Measurements from ENCODE around the gene GNPTG. TPM values are rescaled to one million over a fixed set of nuclear protein-coding genes. Genes with fewer than 3 reads are reported as not detected.

The GNPTG gene
- total and polyA plus RNA-seq, 5 donors from 2014 or later: 43.2 to 51.3 (median 44.5) TPM

DNA sequence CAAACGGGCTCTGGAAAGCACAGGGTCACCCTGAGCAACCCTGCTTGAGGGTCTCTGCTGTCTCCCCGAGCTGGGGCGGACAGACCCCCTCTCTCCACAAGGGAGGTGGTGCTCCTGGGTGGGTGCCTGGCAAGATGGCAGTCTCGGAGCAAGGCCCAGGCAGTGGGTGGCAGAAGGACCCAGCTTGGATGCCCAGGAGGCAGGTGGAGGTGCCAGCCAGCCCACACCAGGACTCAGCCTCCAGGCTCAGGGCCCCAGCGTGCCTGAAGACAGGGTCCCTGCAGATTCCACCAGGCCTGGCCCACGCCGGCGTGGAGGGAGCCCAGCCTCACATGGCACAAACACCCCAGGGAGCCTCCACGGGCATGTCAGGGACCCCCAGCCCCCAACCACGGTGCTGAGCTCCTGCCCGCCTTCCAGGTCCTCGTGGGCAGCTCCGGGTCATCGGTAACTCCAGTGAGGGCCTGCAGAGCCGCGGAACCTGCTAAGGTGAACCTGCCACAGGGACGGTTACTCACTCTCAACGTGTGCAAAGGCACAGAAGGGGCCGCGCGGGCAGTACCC lies 42.0 kb downstream of the GNPTG start:
- ATAC-seq (ENCODE audit: low read depth in 2 of 2): no peak
- no peak overlapping the region for H3K27ac Mint-ChIP-seq

DNA sequence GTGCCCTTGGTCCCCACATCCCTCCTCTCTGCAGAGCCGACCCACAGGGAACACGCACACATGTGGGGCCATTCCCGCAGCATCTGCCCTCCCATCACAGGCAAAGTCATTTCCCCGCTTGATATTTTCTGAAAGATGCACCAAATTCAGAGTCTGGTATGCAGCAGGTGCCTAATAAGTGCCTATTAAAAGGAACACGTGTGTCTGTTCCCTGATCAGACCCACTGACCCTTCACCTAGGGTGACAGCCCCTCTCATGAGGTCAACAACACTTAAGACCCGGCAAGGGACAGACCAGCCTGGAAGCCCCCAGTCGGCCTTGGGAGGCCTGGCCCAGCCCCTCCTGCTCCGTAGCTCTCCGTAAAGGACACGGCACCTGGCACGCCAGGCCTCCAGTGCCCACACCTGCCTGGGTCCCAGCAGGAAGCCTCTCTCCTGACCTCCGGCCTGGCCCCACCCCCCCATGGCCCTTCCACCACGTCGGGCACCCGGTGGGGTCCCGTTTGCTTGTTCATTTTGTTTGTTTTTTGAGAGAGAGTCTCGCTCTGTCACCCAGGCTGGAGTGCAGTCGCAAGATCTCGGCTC lies 42.7 kb downstream of the GNPTG start:
- Histone ChIP-seq H3K27ac (ENCODE audit: insufficient read depth, low read length, poor library complexity, severe bottlenecking) (no peak overlapping the region), H3K36me3 (ENCODE audit: control insufficient read depth, insufficient read depth, low read length) (peaks cover 59% of the 10 kb centered on the region), H3K4me1 (ENCODE audit: control insufficient read depth, insufficient read depth, low read length, poor library complexity, severe bottlenecking) (no peaks in the 10 kb centered on the region), H3K27me3 (ENCODE audit: control insufficient read depth, insufficient read depth, low read length) (no peaks in the 10 kb centered on the region), H3K9me3 (ENCODE audit: control insufficient read depth in 2 of 2, low read length in 2 of 2) (no peaks in the 10 kb centered on the region), H3K4me3 (ENCODE audit: low read depth, low read length) (no peak overlapping the region)
- H3K36me3 Mint-ChIP-seq: peaks cover 16% of the 10 kb centered on the region
- no peak overlapping the region for H3K4me3 Mint-ChIP-seq
- DNase-seq: no peak
- no peak for ATAC-seq (ENCODE audit: low read depth in 2 of 2)
- H3K9me3 Mint-ChIP-seq: peaks cover 0 to 1% (median 0%) of the 10 kb centered on the region in 7 donors
- H3K27me3 Mint-ChIP-seq: no peaks in the 10 kb centered on the region
- peaks cover 0 to 5% (median 0%) of the 10 kb centered on the region in 4 donors for H3K4me1 Mint-ChIP-seq
- no peak overlapping the region for H3K27ac Mint-ChIP-seq

More for the DNA sequence above, 42.0 kb downstream of the GNPTG start:
- H3K9me3 ChIP-seq (ENCODE audit: control insufficient read depth in 2 of 2, low read length in 2 of 2): no peaks in the 10 kb centered on the region
- H3K27me3 Mint-ChIP-seq: no peaks in the 10 kb centered on the region
- no peaks in the 10 kb centered on the region for H3K4me1 ChIP-seq (ENCODE audit: control insufficient read depth, insufficient read depth, low read length, poor library complexity, severe bottlenecking)
- peaks cover 0 to 5% (median 0%) of the 10 kb centered on the region in 4 donors for H3K4me1 Mint-ChIP-seq
- H3K9me3 Mint-ChIP-seq: peaks cover 0 to 1% (median 0%) of the 10 kb centered on the region in 7 donors
- H3K27me3 ChIP-seq (ENCODE audit: control insufficient read depth, insufficient read depth, low read length): no peaks in the 10 kb centered on the region
- DNase-seq: no peak
- H3K4me3 Mint-ChIP-seq: no peak overlapping the region
- peaks cover 57% of the 10 kb centered on the region for H3K36me3 ChIP-seq (ENCODE audit: control insufficient read depth, insufficient read depth, low read length)
- no peak overlapping the region for H3K27ac ChIP-seq (ENCODE audit: insufficient read depth, low read length, poor library complexity, severe bottlenecking)
- no peak overlapping the region for H3K4me3 ChIP-seq (ENCODE audit: low read depth, low read length)
- H3K36me3 Mint-ChIP-seq: peaks cover 16% of the 10 kb centered on the region

DNA sequence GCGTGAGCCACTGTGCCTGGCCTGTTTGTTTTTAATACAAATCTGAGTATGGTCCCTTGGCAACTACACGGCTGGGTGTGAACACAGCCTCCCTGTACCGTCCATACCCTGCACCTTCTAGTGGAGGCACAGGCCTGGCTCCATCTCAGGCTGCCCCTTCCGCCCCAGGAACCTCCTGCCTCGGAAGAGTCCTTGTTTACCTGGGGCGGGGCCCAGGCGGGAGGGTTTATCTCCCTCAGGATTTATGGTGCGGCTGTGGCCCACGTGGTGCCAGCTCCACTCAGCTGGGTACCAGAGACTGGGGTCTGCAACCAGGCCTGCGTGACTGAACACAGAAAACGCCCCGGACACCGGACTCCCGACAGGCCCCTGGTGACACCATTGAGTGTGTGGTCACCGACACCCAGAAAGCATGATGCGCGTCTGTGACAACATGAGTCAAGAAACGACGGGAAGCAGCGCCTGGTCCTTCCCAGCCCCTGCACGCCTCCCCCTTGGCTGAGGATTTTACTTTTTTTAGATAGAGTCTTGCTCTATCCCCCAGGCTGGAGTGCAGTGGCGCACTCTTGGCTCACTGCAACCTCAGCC lies 43.8 kb downstream of the GNPTG start:
- DNase-seq (no peak), ATAC-seq (ENCODE audit: low read depth in 2 of 2) (no peak)
- H3K4me3 Mint-ChIP-seq: no peak overlapping the region
- Histone ChIP-seq H3K27me3 (ENCODE audit: control insufficient read depth, insufficient read depth, low read length) (no peaks in the 10 kb centered on the region), H3K4me1 (ENCODE audit: control insufficient read depth, insufficient read depth, low read length, poor library complexity, severe bottlenecking) (no peaks in the 10 kb centered on the region), H3K4me3 (ENCODE audit: low read depth, low read length) (no peak overlapping the region), H3K9me3 (ENCODE audit: control insufficient read depth in 2 of 2, low read length in 2 of 2) (no peaks in the 10 kb centered on the region), H3K27ac (ENCODE audit: insufficient read depth, low read length, poor library complexity, severe bottlenecking) (no peak overlapping the region), H3K36me3 (ENCODE audit: control insufficient read depth, insufficient read depth, low read length) (peaks cover 57% of the 10 kb centered on the region)
- H3K9me3 Mint-ChIP-seq: peaks cover 0 to 1% (median 0%) of the 10 kb centered on the region in 7 donors
- H3K27me3 Mint-ChIP-seq: no peaks in the 10 kb centered on the region
- peaks cover 0 to 5% (median 0%) of the 10 kb centered on the region in 4 donors for H3K4me1 Mint-ChIP-seq
- peaks cover 14% of the 10 kb centered on the region for H3K36me3 Mint-ChIP-seq
- H3K27ac Mint-ChIP-seq: no peak overlapping the region

DNA sequence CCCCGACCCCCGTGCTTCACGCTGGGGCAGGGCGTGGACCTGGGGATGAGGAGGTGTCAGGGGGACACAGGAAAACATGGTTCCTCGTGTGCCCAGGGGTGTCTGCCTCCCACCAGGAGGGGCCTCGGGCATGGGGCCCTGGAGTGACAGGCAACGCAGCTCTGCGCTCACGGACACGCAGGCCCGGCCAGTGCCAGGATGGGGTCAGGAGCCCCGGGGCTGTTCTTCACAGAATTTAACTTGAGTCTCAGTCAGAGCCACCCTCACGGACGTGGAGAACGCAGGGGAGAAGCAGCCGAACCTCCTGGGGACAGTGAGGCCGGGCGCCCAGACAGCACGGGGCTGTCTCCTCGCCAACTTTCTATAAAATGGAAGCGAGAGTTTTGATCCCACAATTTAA lies 46.0 kb downstream of the GNPTG start:
- peaks cover 64% of the 10 kb centered on the region for H3K36me3 ChIP-seq (ENCODE audit: control insufficient read depth, insufficient read depth, low read length)
- H3K4me1 ChIP-seq (ENCODE audit: control insufficient read depth, insufficient read depth, low read length, poor library complexity, severe bottlenecking): no peaks in the 10 kb centered on the region
- H3K9me3 ChIP-seq (ENCODE audit: control insufficient read depth in 2 of 2, low read length in 2 of 2): no peaks in the 10 kb centered on the region
- no peak overlapping the region for H3K4me3 Mint-ChIP-seq
- H3K9me3 Mint-ChIP-seq: peaks cover 0 to 1% (median 0%) of the 10 kb centered on the region in 7 donors
- no peak overlapping the region for H3K4me3 ChIP-seq (ENCODE audit: low read depth, low read length)
- no peak overlapping the region for H3K27ac Mint-ChIP-seq
- H3K36me3 Mint-ChIP-seq: peaks cover 18% of the 10 kb centered on the region
- H3K27ac ChIP-seq (ENCODE audit: insufficient read depth, low read length, poor library complexity, severe bottlenecking): no peak overlapping the region
- DNase-seq: no peak
- ATAC-seq (ENCODE audit: low read depth in 2 of 2): no peak
- no peaks in the 10 kb centered on the region for H3K27me3 ChIP-seq (ENCODE audit: control insufficient read depth, insufficient read depth, low read length)
- H3K27me3 Mint-ChIP-seq: no peaks in the 10 kb centered on the region
- H3K4me1 Mint-ChIP-seq: peaks cover 0 to 7% (median 2%) of the 10 kb centered on the region in 4 donors

DNA sequence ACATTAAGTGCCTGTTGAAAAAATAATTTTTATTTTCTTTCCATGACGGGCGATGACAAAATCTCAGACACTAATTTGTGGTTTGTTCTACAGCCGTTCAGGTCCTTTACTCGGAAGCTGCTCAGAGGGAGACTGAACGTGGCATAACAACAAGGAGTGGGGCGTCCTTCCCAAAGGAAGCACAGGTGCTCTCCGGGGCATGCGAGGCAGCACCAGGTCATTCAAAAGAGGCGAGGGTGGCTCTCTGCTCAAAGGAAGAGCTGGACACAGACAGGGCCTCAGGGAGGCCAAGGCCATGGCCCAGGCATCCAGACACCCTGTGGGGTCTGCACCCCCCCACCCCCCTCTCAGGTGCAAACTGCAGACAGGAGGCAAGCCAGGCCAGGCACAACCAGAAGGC lies 46.6 kb downstream of the GNPTG start:
- no peak for ATAC-seq (ENCODE audit: low read depth in 2 of 2)
- H3K9me3 Mint-ChIP-seq: peaks cover 0 to 1% (median 0%) of the 10 kb centered on the region in 7 donors
- no peak overlapping the region for H3K4me3 Mint-ChIP-seq
- DNase-seq: no peak
- peaks cover 18% of the 10 kb centered on the region for H3K36me3 Mint-ChIP-seq
- H3K27ac Mint-ChIP-seq: peak overlapping the region in 1 of 3 donors; percentile 63
- H3K4me1 ChIP-seq (ENCODE audit: control insufficient read depth, insufficient read depth, low read length, poor library complexity, severe bottlenecking): no peaks in the 10 kb centered on the region
- H3K27ac ChIP-seq (ENCODE audit: insufficient read depth, low read length, poor library complexity, severe bottlenecking): no peak overlapping the region
- peaks cover 63% of the 10 kb centered on the region for H3K36me3 ChIP-seq (ENCODE audit: control insufficient read depth, insufficient read depth, low read length)
- no peaks in the 10 kb centered on the region for H3K27me3 Mint-ChIP-seq
- H3K4me3 ChIP-seq (ENCODE audit: low read depth, low read length): no peak overlapping the region
- H3K9me3 ChIP-seq (ENCODE audit: control insufficient read depth in 2 of 2, low read length in 2 of 2): no peaks in the 10 kb centered on the region
- no peaks in the 10 kb centered on the region for H3K27me3 ChIP-seq (ENCODE audit: control insufficient read depth, insufficient read depth, low read length)
- peaks cover 0 to 7% (median 2%) of the 10 kb centered on the region in 4 donors for H3K4me1 Mint-ChIP-seq

DNA sequence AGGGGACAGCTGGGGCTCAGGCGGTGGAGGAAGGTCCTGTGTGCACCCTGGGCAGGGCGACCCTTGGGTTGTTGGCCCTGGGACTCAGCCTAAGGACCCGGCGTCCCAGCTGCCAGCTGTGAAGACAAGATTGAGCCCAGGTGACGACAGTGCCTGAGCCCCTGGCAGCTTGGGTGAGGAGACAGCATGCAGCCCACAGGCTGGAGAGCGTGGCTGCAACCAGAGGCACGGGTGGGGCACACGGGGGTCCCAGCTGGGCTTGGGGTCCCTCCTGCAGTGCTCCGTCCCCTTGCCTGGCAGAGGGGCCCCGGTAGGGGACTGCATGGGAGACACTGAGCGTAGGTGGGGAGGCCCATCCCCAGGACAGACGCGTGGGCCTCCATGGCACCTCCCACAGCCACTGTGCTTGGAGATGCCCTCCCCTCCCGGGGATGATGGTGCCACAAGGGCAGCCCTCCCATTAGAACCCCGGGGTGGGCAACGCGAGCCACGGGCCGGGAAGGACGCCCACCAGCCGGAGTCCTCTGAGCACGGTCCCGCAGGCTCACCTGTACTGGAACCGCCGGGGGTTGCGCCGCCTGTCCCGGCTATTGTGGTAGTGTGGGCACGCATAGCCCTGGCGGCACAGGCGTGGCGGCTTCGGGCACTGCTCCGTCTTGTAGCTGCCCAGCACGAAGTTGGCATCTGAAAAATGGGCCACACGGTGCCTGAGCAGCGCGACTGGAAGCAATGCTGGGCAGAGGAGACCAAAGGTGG lies 47.3 kb downstream of the GNPTG start:
- Mint-ChIP-seq H3K27me3 (no peaks in the 10 kb centered on the region), H3K9me3 (peaks cover 0 to 1% (median 0%) of the 10 kb centered on the region in 7 donors), H3K36me3 (peaks cover 18% of the 10 kb centered on the region), H3K4me3 (peak overlapping the region in 2 of 4 donors; percentile 9 to 50), H3K4me1 (peaks cover 0 to 7% (median 2%) of the 10 kb centered on the region in 4 donors), H3K27ac (no peak overlapping the region)
- Histone ChIP-seq H3K36me3 (ENCODE audit: control insufficient read depth, insufficient read depth, low read length) (peaks cover 62% of the 10 kb centered on the region), H3K27ac (ENCODE audit: insufficient read depth, low read length, poor library complexity, severe bottlenecking) (no peak overlapping the region), H3K9me3 (ENCODE audit: control insufficient read depth in 2 of 2, low read length in 2 of 2) (no peaks in the 10 kb centered on the region), H3K4me3 (ENCODE audit: low read depth, low read length) (no peak overlapping the region), H3K27me3 (ENCODE audit: control insufficient read depth, insufficient read depth, low read length) (no peaks in the 10 kb centered on the region), H3K4me1 (ENCODE audit: control insufficient read depth, insufficient read depth, low read length, poor library complexity, severe bottlenecking) (no peaks in the 10 kb centered on the region)
- ATAC-seq (ENCODE audit: low read depth in 2 of 2) (no peak), DNase-seq (no peak)

DNA sequence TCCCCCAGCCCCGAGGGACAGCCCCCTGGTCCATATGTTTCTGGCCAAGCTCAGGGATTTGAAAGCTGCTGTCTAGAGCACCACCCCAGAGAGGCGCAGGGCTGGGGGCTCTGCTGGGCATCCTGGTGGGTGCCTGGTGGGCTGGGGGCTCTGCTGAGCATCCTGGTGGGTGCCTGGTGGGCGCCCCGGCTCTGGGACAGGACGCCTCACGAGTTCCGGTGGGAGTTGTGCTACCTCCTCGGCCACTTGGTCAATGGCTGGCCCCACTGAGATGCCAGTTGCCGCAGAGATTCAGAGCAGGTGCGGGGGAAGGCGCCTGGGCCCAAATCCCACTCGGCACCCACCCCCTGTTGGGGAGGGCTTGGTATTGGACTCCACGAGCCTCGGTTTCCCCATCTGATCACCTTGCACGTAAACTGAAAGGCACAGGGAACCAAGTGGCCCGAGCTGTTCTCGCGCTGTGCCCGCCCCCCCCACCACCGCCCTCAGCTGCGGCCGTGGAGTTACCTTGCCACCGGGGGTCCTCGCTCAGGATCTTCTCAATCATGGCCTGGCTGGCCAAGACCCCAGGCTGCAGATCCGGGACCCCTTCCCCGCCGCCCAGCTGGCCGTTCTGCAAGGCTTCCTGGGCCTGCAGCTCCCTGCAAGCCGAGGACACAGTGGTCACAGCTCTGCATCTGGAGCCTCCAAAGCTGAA lies 49.5 kb downstream of the GNPTG start:
- Mint-ChIP-seq H3K9me3 (peaks cover 0 to 1% (median 0%) of the 10 kb centered on the region in 7 donors), H3K4me1 (peaks cover 0 to 17% (median 4%) of the 10 kb centered on the region in 4 donors), H3K27me3 (no peaks in the 10 kb centered on the region), H3K27ac (no peak overlapping the region), H3K4me3 (no peak overlapping the region), H3K36me3 (peaks cover 18% of the 10 kb centered on the region)
- DNase-seq (no peak), ATAC-seq (ENCODE audit: low read depth in 2 of 2) (no peak)
- no peak overlapping the region for H3K4me3 ChIP-seq (ENCODE audit: low read depth, low read length)
- peaks cover 60% of the 10 kb centered on the region for H3K36me3 ChIP-seq (ENCODE audit: control insufficient read depth, insufficient read depth, low read length)
- no peaks in the 10 kb centered on the region for H3K9me3 ChIP-seq (ENCODE audit: control insufficient read depth in 2 of 2, low read length in 2 of 2)
- no peaks in the 10 kb centered on the region for H3K4me1 ChIP-seq (ENCODE audit: control insufficient read depth, insufficient read depth, low read length, poor library complexity, severe bottlenecking)
- H3K27me3 ChIP-seq (ENCODE audit: control insufficient read depth, insufficient read depth, low read length): no peaks in the 10 kb centered on the region
- no peak overlapping the region for H3K27ac ChIP-seq (ENCODE audit: insufficient read depth, low read length, poor library complexity, severe bottlenecking)
